C1 segment of cervical spinal cord (tissue), 14 donors: Measurements from ENCODE around the gene MX2.
"Not testable (repeated sequence)": the region's sequence is repeated elsewhere in the genome, so short reads cannot be mapped to it uniquely, and the experiment has no call there.

Experiments
- DNase-seq, 14 donors: peaks; one replicate each; lab custom pipeline; 2025; lab: John Stamatoyannopoulos, UW

Gene MX2

DNA sequence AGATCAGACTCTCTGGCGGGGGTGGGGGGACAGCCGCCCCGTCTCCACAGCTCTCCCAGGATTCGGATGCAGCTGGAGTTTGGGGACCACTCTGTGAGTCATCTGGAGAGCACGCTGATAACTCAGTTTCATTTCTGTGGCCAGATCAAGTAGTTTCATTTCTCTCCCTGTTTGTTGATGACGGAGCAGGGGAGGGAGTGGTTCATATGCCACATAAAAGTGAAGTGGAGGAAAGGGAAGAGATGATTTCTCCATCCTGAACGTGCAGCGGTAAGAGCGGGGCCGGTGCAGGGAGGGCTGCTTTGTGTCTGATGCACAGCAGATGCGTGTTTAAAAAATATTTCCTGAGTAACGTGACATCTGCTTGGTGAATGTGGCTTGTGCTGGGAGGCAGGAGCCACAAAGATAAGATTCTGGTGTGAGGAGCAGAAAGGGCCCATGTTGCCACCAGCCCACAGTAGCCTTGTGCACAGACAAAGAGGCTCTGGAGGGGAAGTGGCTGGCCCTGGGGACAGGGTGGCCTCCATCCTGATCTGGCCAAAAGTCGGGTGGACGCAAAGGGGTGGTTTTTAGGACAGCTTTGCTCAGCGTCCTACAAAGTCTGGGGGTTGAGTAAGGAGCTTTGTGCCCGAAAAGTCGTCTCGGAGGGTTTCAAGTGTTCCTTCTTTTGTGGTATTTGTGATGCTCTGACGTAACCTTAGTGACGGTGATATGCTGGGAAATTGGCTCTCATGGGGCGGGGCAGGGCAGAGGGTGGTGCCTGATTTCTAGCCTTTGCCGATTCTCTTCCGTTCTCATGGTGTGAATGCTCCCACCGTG, at the start of gene MX2:
Gene MX2, plus strand, starts transcription at position 242 of the 819 bp plus-strand sequence. CDS start 14,880 bp downstream, outside the sequence.
- peak in 4 of 14 donors; percentile 11 to 42 (median 33) for DNase-seq

GRCh38 chr21:41313285-41314164, 48.3 kb upstream of the MX2 start:
- DNase-seq = not testable (repeated sequence)

DNA sequence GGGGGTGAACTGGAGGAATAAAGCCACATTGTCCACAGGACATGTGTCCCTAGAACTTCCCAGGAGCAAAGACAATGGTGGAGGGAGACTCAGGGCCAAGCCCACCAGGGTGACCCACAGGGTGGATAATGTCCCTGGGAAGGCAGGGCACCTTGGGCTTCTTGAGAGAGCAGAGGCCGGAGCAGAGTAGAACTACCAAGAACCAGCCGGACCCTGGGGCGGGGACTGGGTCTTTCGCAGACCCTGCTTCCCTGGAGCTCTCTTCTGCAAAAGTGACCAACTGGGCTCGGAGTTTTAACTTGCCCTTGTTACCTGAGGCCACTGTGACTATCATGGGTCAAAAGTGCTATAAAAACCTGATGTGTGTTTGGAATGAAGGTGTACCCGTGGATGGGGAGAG, 46.1 kb upstream of the MX2 start:
- no peak for DNase-seq

- no peak for DNase-seq
Observed at GRCh38 chr21:41316200-41317062, 45.4 kb upstream of the MX2 start, which contains the start of gene FAM3B. TSS of gene FAM3B (plus strand) at chr21:41316801. CDS start at chr21:41316880, 79 bp downstream.

DNA sequence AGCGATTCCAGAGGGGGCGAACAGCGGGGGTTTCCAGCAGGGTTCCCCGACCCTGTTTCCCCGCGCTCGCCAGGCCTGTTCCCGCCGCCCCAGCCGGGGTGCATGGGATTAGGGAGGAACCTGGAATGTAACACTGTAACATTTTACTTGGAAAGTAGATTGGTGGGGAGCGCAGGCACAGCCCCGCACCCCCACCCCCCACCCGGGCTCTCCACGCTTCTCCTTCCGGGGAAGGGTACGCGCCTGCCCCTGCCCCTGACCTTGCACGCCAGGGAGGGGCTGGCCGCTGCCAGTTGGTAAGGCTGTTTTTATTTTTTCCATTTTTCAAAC, 44.8 kb upstream of the MX2 start:
- DNase-seq = no peak

GRCh38 chr21:41317458-41317857, 44.4 kb upstream of the MX2 start:
- no peak for DNase-seq

DNA sequence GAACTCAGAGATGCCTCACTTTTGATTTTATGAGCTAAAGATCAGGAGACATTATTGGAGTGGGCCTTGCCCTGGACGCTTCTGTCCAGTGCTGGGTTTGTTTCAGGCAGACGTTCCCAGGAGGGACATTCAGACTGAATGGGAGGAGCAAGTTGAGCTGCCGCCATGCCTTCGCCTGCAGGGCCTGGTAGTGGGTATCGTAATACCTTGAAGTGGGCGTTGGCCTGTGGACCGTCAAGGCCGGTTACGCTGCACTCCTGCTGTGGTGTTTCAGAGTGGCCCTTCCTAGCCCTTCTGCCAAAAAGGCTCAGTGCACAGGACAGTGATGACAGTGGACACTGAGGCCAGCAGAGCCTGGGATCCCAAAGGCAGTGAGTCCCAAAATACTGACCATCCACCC, 43.6 kb upstream of the MX2 start:
- DNase-seq = no peak

- no peak for DNase-seq
Observed at GRCh38 chr21:41319273-41319672, 42.6 kb upstream of the MX2 start.

- no peak for DNase-seq
Observed at GRCh38 chr21:41321211-41321907, 40.5 kb upstream of the MX2 start.

DNA sequence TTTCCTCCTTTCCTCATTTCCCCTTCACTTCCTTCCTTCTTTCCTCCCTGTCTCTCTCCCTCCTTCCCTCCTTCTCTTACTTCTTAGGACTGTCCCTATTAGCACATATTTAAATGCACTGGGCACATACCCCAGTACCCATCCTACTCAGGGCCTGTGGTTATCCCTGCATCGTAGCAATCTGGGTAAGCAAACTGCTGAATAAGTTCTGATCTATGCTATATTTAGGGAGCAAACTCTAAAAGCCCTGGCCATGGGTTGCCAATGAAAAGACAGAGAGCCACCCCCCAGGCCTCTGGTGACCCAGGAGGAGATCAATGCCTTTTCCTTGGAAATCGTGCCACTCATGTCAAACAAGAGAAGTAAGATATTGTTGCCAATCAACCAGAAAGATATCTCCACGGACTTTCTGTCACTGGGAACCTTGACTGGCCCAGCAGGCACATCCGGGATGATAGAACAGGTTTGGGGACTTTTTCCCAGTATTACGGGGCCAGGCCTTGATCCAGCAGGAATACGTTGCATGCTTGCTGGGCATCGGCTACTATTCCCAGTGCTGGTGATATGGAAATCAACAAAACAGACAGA, 39.8 kb upstream of the MX2 start:
- no peak for DNase-seq

GRCh38 chr21:41322496-41323382, 39.1 kb upstream of the MX2 start:
- DNase-seq = no peak

DNA sequence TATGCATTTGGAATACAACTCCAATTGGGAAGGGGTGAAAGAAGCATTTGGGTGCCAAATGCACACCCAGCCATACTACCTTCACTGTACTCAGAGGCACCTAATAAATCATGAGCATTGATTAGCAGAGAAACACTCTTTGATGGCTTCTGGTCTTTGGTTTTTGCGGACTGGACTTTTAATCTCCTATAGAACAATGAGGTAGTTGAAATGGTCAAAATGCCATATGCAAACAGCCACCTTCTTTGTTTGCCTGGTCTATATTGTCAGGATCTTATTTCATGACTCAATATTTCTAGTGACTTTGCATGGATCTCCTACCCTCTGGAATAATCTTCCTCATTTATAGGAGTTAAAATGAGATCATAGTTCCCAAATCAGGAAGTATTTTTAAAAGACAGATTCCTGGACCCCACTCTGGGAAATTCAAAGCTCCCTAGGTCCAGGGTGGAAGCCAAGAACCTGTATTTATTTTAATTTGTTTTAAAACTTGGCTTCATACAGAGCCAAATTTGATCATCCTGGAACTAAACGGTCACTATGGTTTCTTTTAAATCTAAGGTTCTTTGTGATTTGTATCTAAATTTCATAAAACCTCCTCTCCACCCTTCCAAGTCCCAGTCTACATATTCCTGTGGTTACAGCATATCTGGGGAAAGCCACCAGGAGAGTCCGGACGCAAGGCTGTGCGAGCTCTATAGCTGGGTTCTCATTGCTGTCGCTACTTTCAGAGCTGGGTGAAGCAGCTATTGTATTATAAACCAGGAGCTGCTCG, 36.5 kb upstream of the MX2 start:
- DNase-seq = no peak

- no peak for DNase-seq
Observed at GRCh38 chr21:41326414-41327080, 35.3 kb upstream of the MX2 start.

DNA sequence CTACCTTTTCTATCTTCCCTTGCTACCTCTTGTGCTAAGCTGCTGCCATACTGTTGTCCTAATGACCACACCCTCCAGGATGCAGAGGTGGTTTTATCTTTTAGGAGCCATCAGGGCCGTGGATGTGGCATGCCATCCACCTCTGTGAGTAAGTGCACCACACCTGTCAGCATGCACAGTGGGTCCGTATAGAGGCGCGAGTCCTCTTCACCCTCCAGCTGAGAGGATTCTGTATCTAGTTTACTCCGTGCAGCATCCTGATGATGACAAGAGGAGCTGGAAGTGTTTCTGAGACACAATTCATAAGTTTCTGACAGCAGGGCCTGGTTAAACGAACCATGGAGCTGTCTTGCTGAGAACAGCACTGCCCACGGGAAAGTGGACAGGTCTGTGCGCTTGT, 34.1 kb upstream of the MX2 start:
- DNase-seq = no peak

GRCh38 chr21:41328660-41329607, 32.9 kb upstream of the MX2 start:
- DNase-seq = no peak

DNA sequence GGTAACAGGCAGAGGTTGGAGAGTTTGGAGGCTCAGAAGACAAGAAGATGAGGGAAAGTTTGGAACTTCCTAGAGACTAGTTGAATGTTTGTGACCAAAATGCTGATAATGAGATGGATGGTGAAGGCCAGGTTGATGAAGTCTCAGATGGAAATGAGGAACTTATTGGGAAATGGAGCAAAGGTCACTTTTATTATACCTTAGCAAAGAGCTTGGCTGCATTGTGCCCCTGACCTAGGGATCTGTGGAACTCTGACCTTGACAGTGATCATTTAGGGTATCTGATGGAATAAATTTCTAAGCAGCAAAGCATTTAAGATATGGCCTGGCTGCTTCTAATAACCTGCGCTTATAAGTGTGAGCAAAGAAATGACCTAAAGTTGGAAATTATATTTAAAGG, 28.1 kb upstream of the MX2 start:
- no peak for DNase-seq

- no peak for DNase-seq
Observed at GRCh38 chr21:41337515-41337914, 24.3 kb upstream of the MX2 start.
